HG02588 (cell line): Measurements from ENCODE around the gene RPS6KA5.
"Not testable (repeated sequence)": the region's sequence is repeated elsewhere in the genome, so short reads cannot be mapped to it uniquely, and the experiment has no call there.

Experiments used
- ATAC-seq: cut with Tn5 transposase; IDR thresholded peaks from one replicate; pipeline ENCODE4 v1.9.1; 2021; ENCODE audit warnings: mild to moderate bottlenecking, moderate library complexity; ENCODE audit not compliant: unreplicated experiment

Gene RPS6KA5

GRCh38 chr14:90942511-90942910 is 117.9 kb downstream of the RPS6KA5 start:
- no peak for ATAC-seq

GRCh38 chr14:90941706-90942105 is 118.7 kb downstream of the RPS6KA5 start:
- no peak for ATAC-seq

DNA sequence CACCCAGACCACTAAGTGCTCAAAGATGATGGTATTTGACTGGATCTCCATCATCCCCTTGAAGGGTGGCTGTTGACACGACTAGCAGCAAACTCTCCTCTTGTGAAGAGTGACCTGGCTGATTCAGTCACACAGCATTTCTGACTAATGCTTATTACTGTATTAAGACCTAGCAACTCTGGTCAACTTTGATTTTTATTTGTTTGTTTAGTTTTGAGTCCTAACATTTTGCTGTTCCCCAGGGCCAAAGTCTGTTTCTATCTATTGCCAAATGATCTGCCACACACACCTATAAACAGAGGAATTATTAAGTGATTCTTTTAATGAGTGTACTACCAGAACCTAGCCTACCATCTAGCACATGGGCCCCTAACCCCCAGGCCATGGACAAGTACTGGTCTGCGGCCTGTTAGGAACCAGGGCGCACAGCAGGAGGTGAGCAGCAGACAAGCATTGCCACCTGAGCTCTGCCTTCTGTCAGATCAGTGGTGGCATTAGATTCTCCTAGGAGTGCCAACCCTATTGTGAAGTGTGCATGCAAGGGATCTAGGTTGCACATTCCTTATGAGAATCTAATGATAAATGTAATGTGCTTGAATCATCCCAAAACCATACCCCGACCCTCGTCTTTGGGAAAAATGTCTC is 120.0 kb downstream of the RPS6KA5 start:
- no peak for ATAC-seq

DNA sequence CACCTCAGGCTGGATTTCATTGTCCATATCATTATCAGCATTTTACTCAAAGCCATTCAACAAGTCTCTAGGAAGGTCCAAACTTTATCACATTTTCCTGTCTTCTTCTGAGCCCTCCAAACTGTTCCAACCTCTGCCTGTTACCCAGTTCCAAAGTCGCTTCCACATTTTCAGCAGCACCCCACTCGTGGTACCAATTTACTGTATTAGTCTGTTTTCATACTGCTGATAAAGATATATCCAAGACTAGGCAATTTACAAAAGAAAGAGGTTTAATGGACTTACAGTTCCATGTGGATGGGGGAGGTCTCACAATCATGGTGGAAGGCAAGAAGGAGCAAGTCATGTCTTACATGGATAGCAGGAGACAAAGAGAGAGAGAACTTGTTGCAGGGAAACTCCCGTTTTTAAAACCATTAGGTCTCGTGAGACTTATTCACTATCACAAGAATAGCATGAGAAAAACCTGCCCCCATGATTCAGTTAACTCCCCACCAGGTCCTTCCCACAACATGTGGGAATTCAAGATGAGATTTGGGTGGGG is 121.1 kb downstream of the RPS6KA5 start:
- ATAC-seq: not testable (repeated sequence)

- no peak for ATAC-seq
These were observed 121.8 kb downstream of the RPS6KA5 start for GRCh38 chr14:90938615-90939014.

DNA sequence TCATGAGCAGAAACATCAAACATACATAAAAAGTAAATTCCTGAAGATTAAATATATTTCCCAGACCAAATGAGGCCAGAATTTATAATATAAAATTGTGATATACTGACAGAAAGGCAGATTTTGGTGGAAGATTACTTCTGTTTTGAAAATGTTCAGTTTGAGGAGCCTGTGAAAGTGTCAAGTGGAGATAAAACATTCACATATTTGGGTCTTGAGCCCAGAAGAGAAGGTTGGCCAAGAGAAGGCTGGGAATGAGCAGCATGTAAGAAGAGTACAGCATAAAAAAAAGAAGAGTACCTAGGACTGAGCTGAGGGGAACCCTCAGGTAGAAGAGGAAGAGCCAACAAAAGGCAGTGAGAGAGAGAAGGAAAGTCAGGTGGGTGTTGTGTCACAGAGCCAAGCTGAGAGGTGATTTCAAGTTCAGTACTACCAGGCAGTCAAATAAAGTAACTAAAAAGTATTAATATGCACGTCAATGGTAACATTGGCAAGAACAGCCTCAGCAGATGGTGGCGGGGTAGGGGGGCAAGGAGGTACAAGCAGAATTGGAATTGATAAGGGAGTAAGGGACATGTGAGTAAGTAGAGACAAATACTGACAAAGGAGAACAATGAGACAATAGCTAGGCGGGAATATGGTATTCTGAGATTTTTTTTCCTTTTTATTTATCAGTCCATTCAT is 123.5 kb downstream of the RPS6KA5 start:
- ATAC-seq: no peak

DNA sequence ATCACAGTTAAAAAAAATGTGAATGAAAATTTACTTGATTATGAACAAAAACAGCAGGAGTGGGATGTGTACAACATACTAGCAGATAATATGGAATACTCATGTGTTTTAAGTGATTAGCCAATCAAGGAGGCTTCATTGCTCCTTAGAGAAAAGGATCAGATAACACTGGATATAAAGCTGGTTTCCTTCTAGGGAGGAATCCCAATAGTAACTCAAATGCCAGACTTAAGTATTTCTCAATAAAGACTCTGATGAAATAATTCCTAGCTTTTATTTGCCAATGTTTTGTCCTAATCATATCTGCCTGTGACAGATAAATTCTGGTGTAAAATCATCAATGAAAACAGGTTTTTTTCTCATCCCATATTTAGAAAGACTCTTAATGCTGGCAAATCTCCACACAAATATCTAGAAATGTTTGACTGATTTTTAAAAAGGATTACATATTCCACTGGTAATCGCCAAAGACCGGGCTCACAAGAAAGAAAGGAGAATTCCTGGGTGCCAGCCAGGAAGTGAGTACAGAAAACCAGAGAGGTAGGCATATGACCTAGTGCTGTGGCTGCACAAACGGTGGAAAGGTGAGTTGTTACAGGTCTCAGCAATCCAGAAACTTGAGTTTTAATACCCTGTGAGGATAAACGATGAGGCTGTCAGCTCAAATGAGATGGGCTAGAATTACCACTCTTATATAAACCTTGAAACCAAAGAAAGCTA is 135.7 kb downstream of the RPS6KA5 start:
- no peak for ATAC-seq

GRCh38 chr14:90922141-90922540 is 138.3 kb downstream of the RPS6KA5 start:
- no peak for ATAC-seq

- no peak for ATAC-seq
These were observed 149.3 kb downstream of the RPS6KA5 start for GRCh38 chr14:90911121-90911520.

DNA sequence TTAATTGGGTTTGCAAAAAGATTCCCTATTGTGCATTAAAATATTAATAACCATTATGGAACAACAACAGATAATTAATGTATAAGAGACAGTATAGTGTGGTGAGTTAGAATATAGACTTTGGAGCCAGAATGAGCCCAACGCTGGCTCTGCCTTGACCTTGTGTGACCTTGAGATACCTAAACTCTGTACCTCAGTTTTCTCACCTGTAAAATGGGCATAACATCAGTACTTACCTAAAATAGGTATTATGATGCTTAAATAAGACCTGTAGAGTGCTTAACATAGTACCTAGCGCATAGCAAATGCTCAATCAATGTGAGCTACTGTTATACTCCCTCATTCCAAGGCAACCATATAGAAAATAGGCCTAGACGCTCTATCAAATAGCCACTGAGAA is 153.3 kb downstream of the RPS6KA5 start:
- ATAC-seq: no peak

DNA sequence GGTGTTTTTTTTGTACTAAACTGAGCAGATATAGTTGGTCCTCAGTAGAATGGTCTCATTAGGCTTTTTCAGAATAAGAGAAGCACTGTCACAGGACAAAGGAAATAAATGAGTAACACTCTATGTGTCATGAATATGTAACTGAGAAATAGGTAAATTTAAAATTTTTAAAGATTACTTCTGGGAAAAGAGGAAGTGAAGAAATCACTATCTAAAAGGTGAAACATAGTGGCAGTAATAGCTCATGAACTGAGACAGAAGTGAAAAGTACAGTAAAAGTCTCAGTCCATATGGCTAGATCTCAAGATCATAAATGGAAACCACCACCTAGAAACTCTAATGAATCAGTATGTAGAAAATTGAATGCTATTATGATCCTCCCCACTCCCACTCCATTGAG is 154.9 kb downstream of the RPS6KA5 start:
- peak; percentile 84 for ATAC-seq

DNA sequence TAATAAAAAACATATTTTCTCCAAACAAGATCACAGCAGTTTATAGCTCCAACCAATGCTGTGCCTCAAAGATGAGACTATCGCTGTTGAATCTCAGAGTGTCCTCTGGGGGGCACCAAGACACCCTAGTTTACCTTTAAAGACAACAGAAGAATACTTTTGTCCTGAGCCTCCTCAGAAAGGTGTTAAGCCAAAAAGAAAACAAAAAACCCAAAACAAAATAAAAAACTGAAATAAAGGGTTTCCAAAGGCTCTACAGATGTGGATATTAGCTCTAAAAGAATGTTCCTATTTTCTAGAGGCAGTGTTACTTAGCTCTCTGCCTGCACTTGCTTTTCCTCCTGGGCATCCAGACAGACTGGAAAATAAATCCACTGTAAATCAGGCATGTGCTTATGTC is 157.3 kb downstream of the RPS6KA5 start:
- ATAC-seq: no peak

DNA sequence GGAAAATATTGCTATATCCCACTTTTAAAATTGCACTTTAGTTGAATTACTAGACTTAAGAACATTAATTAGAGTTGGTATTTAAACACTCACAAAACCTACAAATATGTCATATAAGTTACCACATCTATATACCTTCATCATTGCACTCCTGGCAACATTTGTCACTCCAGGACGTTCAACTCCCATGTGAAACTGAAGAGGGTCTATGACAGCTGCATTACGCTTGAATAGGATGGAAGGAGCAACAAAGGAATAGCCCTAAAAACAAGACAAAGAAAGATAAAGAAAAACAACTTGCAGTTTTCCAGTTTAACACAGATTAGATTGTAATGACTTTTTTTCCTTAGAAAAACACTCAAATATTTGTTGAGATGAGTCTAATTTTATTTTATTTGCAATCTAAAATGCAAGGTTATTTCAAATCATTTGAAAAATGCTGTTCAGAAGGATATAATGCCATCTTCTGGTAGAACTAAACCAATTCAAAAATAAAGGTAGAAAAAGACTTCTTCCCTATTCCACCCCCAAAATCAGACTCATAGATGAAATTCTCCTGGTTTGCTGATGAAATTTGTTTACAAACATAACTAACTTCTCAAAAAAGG is 159.9 kb downstream of the RPS6KA5 start:
- ATAC-seq: no peak

GRCh38 chr14:90897022-90897421 is 163.4 kb downstream of the RPS6KA5 start:
- ATAC-seq: no peak

GRCh38 chr14:90894241-90894640 is 166.2 kb downstream of the RPS6KA5 start:
- ATAC-seq: no peak

GRCh38 chr14:90893510-90893909 is 166.9 kb downstream of the RPS6KA5 start:
- no peak for ATAC-seq

DNA sequence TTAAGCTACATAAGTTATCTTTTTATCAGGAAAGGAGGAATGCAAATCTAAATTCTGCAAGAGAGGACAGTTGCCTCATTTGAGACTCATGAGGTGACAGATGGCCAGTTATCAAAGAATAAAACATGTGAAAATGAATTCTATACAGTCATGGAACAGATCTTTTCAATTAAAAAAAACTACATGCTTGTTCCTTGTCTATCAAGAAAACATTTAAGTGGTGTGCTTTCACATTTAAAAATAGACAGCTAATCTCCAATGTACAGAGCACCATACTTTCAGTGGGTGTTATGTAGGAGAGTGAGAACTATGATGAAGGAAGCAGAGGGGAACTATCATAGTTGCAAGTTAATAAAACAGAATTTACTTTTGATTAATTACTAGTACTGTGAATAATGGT is 167.5 kb downstream of the RPS6KA5 start:
- ATAC-seq: no peak

DNA sequence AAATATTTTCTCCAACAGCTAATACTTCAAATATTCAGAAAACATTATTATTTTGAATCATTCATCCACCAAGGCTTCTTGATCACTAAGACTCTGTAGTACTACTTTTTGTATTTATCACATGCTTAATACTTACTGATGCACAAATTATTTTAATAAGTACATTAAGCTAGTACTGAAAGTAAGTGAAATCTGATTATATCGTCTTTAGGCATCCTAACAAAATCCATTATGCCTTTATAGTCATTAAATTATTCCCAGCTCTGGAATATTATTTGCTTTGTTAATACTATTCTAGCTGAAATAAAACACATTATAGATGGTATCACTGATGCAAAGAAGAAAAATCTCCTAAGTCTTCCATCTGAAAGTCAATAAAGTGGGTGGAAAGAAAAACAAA is 169.1 kb downstream of the RPS6KA5 start:
- no peak for ATAC-seq

GRCh38 chr14:90890322-90891020 is 170.0 kb downstream of the RPS6KA5 start:
- ATAC-seq: no peak

DNA sequence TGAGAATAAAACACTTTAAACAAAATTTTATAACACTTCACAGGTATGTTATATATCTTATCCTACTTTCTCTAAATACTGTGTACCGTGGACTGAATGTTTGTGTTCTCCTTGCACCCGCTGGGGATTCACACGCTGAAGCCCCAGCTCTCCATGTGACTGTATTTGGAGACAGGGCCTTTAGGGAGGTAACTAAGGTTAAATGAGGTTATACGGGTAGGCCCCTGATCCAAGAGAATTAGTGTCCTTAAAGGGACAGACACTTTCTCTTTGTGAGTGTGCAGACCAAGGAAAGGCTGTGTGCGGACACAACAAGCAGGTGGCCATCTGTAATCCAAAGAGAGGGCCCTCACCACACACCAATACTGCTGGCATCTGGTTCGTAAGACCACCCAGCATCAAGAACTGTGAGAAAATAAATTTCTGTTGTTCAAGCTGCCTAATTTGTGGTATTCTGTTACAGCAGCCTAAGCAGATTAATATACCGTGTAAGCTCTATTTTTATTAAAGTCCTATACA is 174.1 kb downstream of the RPS6KA5 start:
- ATAC-seq: no peak

- no peak for ATAC-seq
These were observed 176.7 kb downstream of the RPS6KA5 start for GRCh38 chr14:90883782-90884181.
